COR-L47 (cell line): ENCODE data around the gene PRKCE.
"Not testable (repeated sequence)": the region's sequence is repeated elsewhere in the genome, so short reads cannot be mapped to it uniquely, and the experiment has no call there.

Experiments
- DNase-seq: peaks from one replicate; lab custom pipeline; 2025; lab: John Stamatoyannopoulos, UW

PRKCE gene

GRCh38 chr2:46195819-46196218 lies 544.3 kb downstream of the PRKCE start:
- no peak for DNase-seq

- DNase-seq = no peak
Observed at GRCh38 chr2:46196871-46197462, 545.5 kb downstream of the PRKCE start.

GRCh38 chr2:46197672-46198071 lies 546.2 kb downstream of the PRKCE start:
- DNase-seq = no peak

GRCh38 chr2:46198164-46198883 lies 546.8 kb downstream of the PRKCE start:
- DNase-seq = no peak

- no peak for DNase-seq
Observed at GRCh38 chr2:46198966-46199365, 547.5 kb downstream of the PRKCE start.

- DNase-seq = no peak
Observed at GRCh38 chr2:46200100-46200690, 548.7 kb downstream of the PRKCE start.

GRCh38 chr2:46200861-46201605 lies 549.6 kb downstream of the PRKCE start:
- DNase-seq = no peak

- no peak for DNase-seq
Observed at GRCh38 chr2:46202453-46202852, 551.0 kb downstream of the PRKCE start.

GRCh38 chr2:46202987-46203386 lies 551.5 kb downstream of the PRKCE start:
- no peak for DNase-seq

- not testable (repeated sequence) for DNase-seq
Observed at GRCh38 chr2:46203636-46204035, 552.2 kb downstream of the PRKCE start.

GRCh38 chr2:46207591-46207990 lies 556.1 kb downstream of the PRKCE start:
- DNase-seq = no peak

GRCh38 chr2:46208766-46209165 lies 557.3 kb downstream of the PRKCE start:
- DNase-seq = no peak

- DNase-seq = no peak
Observed at GRCh38 chr2:46210063-46210462, 558.6 kb downstream of the PRKCE start.

- DNase-seq = no peak
Observed at GRCh38 chr2:46211461-46211860, 560.0 kb downstream of the PRKCE start.

GRCh38 chr2:46213906-46214305 lies 562.4 kb downstream of the PRKCE start:
- no peak for DNase-seq

GRCh38 chr2:46216213-46216612 lies 564.7 kb downstream of the PRKCE start:
- DNase-seq = no peak

- DNase-seq = not testable (repeated sequence)
Observed at GRCh38 chr2:46223514-46223913, 572.0 kb downstream of the PRKCE start.

- no peak for DNase-seq
Observed at GRCh38 chr2:46225150-46225625, 573.7 kb downstream of the PRKCE start.

- DNase-seq = no peak
Observed at GRCh38 chr2:46225730-46226129, 574.3 kb downstream of the PRKCE start.

GRCh38 chr2:46226620-46227019 lies 575.1 kb downstream of the PRKCE start:
- no peak for DNase-seq

- no peak for DNase-seq
Observed at GRCh38 chr2:46227022-46227421, 575.5 kb downstream of the PRKCE start.

- DNase-seq = no peak
Observed at GRCh38 chr2:46227674-46228289, 576.3 kb downstream of the PRKCE start.
